SK-N-SH treated with all-trans-retinoic acid at 6 μM for 48 hours (cell line): ENCODE data around the gene LRRC7.

Experiments
- ATAC-seq: fragments of 200-7000 bp; cut with Tn5 transposase; 3 replicates; pipeline ENCODE4 v1.9.1; 2020; ENCODE audit warnings: mild to moderate bottlenecking, moderate library complexity
- ARNTL ChIP-seq: fragments of 450-650 bp; formaldehyde crosslinking; IDR thresholded peaks from 2 replicates; pipeline ENCODE4 v1.5.0; 2020; ENCODE audit warnings: low read depth, mild to moderate bottlenecking, moderate library complexity, borderline replicate concordance
- BACH2 ChIP-seq: fragments of 250-450 bp; sonication (Bioruptor Pico); IDR thresholded peaks from 2 replicates; pipeline ENCODE4 v1.9.0; 2021; ENCODE audit warnings: mild to moderate bottlenecking, borderline replicate concordance
- ESRRG ChIP-seq: fragments of 250-450 bp; sonication (Bioruptor Pico); IDR thresholded peaks from 2 replicates; pipeline ENCODE4 v1.6.1; 2021; ENCODE audit warnings: mild to moderate bottlenecking
- GLIS3 ChIP-seq: fragments of 250-450 bp; sonication (Bioruptor Pico); IDR thresholded peaks from 2 replicates; pipeline ENCODE4 v1.5.0; 2020; ENCODE audit warnings: mild to moderate bottlenecking, moderate library complexity
- OSR1 ChIP-seq: fragments of 250-450 bp; sonication (Bioruptor Pico); IDR thresholded peaks from 2 replicates; pipeline ENCODE4 v1.8.0; 2022; ENCODE audit warnings: moderate library complexity, mild to moderate bottlenecking, inconsistent platforms
- PPARA ChIP-seq: fragments of 250-450 bp; sonication (Bioruptor Pico); IDR thresholded peaks from 2 replicates; pipeline ENCODE4 v1.5.0; 2020; ENCODE audit warnings: mild to moderate bottlenecking, borderline replicate concordance
- RARB ChIP-seq: fragments of 250-450 bp; sonication (Bioruptor Pico); IDR thresholded peaks from 2 replicates; pipeline ENCODE4 v1.8.0; 2021; ENCODE audit warnings: mild to moderate bottlenecking, moderate library complexity
- SNAI2 ChIP-seq: fragments of 250-450 bp; sonication (Bioruptor Pico); IDR thresholded peaks from 2 replicates; pipeline ENCODE4 v1.5.0; 2020; ENCODE audit warnings: mild to moderate bottlenecking, moderate library complexity
- TCF4 ChIP-seq: fragments of 250-450 bp; sonication (Bioruptor Pico); IDR thresholded peaks from 2 replicates; pipeline ENCODE4 v1.8.0; 2021; ENCODE audit warnings: mild to moderate bottlenecking, moderate library complexity, borderline replicate concordance
- ZC3H10 ChIP-seq: fragments of 250-450 bp; sonication (Bioruptor Pico); IDR thresholded peaks from 2 replicates; pipeline ENCODE4 v1.5.1; 2021; ENCODE audit warnings: mild to moderate bottlenecking, moderate library complexity
- ZNF565 ChIP-seq: fragments of 450-650 bp; formaldehyde crosslinking; conservative IDR thresholded peaks from 2 replicates; pipeline ENCODE4 v1.5.0; 2020; ENCODE audit warnings: low read depth, mild to moderate bottlenecking, moderate library complexity
- ZNF70 ChIP-seq: fragments of 450-650 bp; formaldehyde crosslinking; IDR thresholded peaks from 2 replicates; pipeline ENCODE4 v1.5.0; 2020; ENCODE audit warnings: mild to moderate bottlenecking, moderate library complexity
- TF ChIP-seq, protein P1 (sequence below): fragments of 250-450 bp; sonication (Bioruptor Pico); IDR thresholded peaks from 2 replicates; pipeline ENCODE4 v1.8.0; 2021; ENCODE audit warnings: low read depth, mild to moderate bottlenecking, moderate library complexity, borderline replicate concordance
- TF ChIP-seq, protein P2 (sequence below): fragments of 250-450 bp; sonication (Bioruptor Pico); IDR thresholded peaks from 2 replicates; pipeline ENCODE4 v1.8.0; 2020; ENCODE audit warnings: mild to moderate bottlenecking, moderate library complexity, borderline replicate concordance
- TF ChIP-seq, protein P3 (sequence below): fragments of 250-450 bp; sonication (Bioruptor Pico); IDR thresholded peaks from 2 replicates; pipeline ENCODE4 v1.5.0; 2020; ENCODE audit warnings: mild to moderate bottlenecking, moderate library complexity
- TF ChIP-seq, protein P4 (sequence below): fragments of 250-450 bp; sonication (Bioruptor Pico); IDR thresholded peaks from 2 replicates; pipeline ENCODE4 v1.5.1; 2020; ENCODE audit warnings: low read depth, mild to moderate bottlenecking, moderate library complexity

The LRRC7 gene

DNA sequence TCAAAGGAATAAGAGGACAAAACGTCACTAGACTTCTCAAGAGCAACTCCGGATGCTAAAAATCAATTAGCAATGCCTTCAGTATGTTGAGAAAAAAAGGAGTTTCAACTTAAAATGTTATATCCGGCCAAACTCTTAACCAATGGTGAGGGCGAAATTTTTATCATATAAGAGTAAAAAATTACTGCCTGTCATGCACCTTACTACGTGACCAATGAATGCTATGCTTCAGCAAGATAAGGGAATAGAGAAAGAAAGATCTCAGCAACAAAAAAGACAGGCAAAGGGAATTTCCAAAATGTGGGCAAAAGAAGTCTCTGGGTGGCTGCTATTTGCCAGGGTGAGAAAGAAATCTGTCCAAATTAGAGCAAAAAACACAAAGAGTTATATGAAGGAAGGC lies 47.4 kb upstream of the LRRC7 start (continued):
- TF ChIP-seq RARB (CRISPR knock-in tag), result no peak
- TF ChIP-seq ESRRG (CRISPR knock-in tag), result no peak

DNA sequence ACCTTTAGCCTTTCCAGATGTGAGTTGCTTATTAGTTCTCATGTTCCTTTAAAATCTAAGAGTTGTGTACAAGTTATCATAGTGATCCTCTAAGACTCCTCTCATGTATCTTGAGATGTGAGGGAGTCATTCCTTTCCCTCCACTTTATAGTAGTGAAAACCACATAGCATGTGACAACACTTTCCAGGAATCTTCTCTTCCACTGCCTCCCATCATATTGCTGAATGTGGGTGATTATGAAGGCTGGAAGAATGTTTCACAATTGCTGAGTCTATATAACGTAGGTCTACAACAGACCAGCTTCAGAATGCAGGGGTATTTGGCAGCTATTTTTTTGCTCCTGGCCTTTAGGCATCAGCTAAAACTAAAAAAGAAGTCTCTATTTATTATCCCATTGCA lies 44.7 kb upstream of the LRRC7 start:
- TF ChIP-seq RARB (CRISPR knock-in tag), result no peak
- TF ChIP-seq, protein P1, sequence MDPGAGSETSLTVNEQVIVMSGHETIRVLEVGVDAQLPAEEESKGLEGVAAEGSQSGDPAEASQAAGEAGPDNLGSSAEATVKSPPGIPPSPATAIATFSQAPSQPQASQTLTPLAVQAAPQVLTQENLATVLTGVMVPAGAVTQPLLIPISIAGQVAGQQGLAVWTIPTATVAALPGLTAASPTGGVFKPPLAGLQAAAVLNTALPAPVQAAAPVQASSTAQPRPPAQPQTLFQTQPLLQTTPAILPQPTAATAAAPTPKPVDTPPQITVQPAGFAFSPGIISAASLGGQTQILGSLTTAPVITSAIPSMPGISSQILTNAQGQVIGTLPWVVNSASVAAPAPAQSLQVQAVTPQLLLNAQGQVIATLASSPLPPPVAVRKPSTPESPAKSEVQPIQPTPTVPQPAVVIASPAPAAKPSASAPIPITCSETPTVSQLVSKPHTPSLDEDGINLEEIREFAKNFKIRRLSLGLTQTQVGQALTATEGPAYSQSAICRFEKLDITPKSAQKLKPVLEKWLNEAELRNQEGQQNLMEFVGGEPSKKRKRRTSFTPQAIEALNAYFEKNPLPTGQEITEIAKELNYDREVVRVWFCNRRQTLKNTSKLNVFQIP (CRISPR knock-in tag), result no peak
- no peak; the same call in 2 of the 3 replicates for ATAC-seq

DNA sequence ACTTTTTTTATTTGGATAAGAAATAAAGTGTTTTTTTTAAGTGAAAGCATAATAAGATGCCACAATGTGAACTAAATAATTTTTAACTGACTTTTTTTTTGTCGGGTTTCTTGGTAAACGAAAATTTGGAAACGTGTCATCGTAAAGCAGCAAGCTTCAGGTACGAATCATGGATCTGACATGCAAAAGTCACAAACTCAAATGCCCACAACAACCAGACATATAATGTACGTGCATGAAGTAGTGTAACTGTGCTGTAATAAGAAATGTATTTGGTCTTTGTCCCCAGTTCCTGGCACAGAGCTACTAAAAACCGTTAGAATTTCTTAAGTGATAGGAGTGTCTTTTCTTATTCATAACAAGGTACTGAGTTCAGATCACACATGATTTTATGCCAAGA lies 44.3 kb upstream of the LRRC7 start:
- ATAC-seq, result no peak
- TF ChIP-seq PPARA, result no peak
- TF ChIP-seq, protein P2, sequence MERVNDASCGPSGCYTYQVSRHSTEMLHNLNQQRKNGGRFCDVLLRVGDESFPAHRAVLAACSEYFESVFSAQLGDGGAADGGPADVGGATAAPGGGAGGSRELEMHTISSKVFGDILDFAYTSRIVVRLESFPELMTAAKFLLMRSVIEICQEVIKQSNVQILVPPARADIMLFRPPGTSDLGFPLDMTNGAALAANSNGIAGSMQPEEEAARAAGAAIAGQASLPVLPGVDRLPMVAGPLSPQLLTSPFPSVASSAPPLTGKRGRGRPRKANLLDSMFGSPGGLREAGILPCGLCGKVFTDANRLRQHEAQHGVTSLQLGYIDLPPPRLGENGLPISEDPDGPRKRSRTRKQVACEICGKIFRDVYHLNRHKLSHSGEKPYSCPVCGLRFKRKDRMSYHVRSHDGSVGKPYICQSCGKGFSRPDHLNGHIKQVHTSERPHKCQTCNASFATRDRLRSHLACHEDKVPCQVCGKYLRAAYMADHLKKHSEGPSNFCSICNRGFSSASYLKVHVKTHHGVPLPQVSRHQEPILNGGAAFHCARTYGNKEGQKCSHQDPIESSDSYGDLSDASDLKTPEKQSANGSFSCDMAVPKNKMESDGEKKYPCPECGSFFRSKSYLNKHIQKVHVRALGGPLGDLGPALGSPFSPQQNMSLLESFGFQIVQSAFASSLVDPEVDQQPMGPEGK, result no peak

DNA sequence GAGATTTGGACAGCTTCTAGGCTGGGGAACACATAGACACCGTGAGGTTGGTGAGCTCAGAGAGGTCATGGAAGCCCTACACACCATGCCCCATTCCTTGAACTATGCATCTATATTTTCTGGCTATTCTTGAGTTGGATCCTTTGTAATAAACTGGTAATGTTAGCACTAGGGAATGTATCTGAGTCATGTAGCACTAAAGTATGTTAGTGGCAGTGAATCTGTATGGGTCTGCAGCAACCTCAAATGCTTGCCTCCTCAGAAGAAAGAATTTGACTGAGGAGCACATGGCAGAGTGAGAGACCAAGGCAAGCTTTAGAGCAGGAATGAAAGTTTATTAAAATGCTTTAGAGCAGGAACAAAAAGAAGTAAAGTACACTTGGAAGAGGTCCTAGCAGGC lies 43.7 kb upstream of the LRRC7 start:
- ATAC-seq, result no peak
- no peak for TF ChIP-seq PPARA
- TF ChIP-seq, protein P1 (CRISPR knock-in tag), result no peak
- TF ChIP-seq, protein P3, sequence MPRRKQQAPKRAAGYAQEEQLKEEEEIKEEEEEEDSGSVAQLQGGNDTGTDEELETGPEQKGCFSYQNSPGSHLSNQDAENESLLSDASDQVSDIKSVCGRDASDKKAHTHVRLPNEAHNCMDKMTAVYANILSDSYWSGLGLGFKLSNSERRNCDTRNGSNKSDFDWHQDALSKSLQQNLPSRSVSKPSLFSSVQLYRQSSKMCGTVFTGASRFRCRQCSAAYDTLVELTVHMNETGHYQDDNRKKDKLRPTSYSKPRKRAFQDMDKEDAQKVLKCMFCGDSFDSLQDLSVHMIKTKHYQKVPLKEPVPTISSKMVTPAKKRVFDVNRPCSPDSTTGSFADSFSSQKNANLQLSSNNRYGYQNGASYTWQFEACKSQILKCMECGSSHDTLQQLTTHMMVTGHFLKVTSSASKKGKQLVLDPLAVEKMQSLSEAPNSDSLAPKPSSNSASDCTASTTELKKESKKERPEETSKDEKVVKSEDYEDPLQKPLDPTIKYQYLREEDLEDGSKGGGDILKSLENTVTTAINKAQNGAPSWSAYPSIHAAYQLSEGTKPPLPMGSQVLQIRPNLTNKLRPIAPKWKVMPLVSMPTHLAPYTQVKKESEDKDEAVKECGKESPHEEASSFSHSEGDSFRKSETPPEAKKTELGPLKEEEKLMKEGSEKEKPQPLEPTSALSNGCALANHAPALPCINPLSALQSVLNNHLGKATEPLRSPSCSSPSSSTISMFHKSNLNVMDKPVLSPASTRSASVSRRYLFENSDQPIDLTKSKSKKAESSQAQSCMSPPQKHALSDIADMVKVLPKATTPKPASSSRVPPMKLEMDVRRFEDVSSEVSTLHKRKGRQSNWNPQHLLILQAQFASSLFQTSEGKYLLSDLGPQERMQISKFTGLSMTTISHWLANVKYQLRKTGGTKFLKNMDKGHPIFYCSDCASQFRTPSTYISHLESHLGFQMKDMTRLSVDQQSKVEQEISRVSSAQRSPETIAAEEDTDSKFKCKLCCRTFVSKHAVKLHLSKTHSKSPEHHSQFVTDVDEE (CRISPR knock-in tag), result no peak
- no peak for TF ChIP-seq ARNTL
- TF ChIP-seq ZNF70 (CRISPR knock-in tag), result no peak
- TF ChIP-seq SNAI2 (CRISPR knock-in tag), result no peak
- no peak for TF ChIP-seq GLIS3 (CRISPR knock-in tag)
- TF ChIP-seq TCF4 (CRISPR knock-in tag), result no peak
- TF ChIP-seq OSR1 (CRISPR knock-in tag), result no peak
- TF ChIP-seq, protein P2, result no peak
- TF ChIP-seq BACH2 (CRISPR knock-in tag), result no peak
- TF ChIP-seq, protein P4, sequence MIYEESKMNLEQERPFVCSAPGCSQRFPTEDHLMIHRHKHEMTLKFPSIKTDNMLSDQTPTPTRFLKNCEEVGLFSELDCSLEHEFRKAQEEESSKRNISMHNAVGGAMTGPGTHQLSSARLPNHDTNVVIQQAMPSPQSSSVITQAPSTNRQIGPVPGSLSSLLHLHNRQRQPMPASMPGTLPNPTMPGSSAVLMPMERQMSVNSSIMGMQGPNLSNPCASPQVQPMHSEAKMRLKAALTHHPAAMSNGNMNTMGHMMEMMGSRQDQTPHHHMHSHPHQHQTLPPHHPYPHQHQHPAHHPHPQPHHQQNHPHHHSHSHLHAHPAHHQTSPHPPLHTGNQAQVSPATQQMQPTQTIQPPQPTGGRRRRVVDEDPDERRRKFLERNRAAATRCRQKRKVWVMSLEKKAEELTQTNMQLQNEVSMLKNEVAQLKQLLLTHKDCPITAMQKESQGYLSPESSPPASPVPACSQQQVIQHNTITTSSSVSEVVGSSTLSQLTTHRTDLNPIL (CRISPR knock-in tag), result no peak
- TF ChIP-seq ZC3H10 (CRISPR knock-in tag), result no peak
- no peak for TF ChIP-seq ZNF565 (CRISPR knock-in tag)
